MM.1S (cell line): ENCODE data around the gene ZNF484.

ENCODE experiments used
- CTCF ChIP-seq: fragments of 300-600 bp; sonication (generic); IDR thresholded peaks from 2 replicates; pipeline ENCODE4 v1.5.1; 2016; ENCODE audit warnings: antibody characterized with exemption, low read length, mixed read lengths
- EZH2 ChIP-seq: fragments of 300-600 bp; sonication (generic); optimal IDR thresholded peaks from 2 replicates; pipeline ENCODE3; 2017; ENCODE audit warnings: low read depth, mild to moderate bottlenecking, antibody characterized with exemption, low read length, mixed read lengths

- TF ChIP-seq CTCF = no peak
- TF ChIP-seq EZH2 = no peak
Measured at GRCh38 chr9:92798358-92798757, 79.5 kb downstream of the ZNF484 start.
